AG04449 (cell line): ENCODE data around the gene CCL13.

Source experiments
- CTCF ChIA-PET: fragments of 350-600 bp; formaldehyde crosslinking; extraction: SDS; loops from one replicate; lab custom pipeline; 2021; ENCODE audit warnings: antibody characterized with exemption; lab: Yijun Ruan, JAX
- POLR2A ChIA-PET: fragments of 400-600, 350-600 bp; formaldehyde crosslinking; extraction: SDS; loops from one replicate; lab custom pipeline; 2020; ENCODE audit warnings: antibody characterized with exemption, inconsistent platforms; lab: Yijun Ruan, JAX
- DNase-seq: peaks from one replicate; pipeline ENCODE4 v3.0.0-alpha.2; 2010; ENCODE audit warnings: low read depth, low spot score
- H3K4me3 ChIP-seq: 2 replicates; pipeline ENCODE4 v1.5.1; 2011; ENCODE audit warnings: low read depth, mild to moderate bottlenecking, control low read depth, low read length
- CTCF ChIP-seq: IDR thresholded peaks from one replicate; pipeline ENCODE4 v1.5.1; 2011; ENCODE audit warnings: mild to moderate bottlenecking, moderate library complexity, low read length, control low read depth, inconsistent platforms; ENCODE audit not compliant: insufficient read depth; ENCODE audit errors: missing control alignments

The CCL13 gene

GRCh38 chr17:34403006-34403405 lies 46.7 kb downstream of the CCL13 start:
- ChIA-PET CTCF (no interaction called here), POLR2A (no interaction called here)
- DNase-seq, result no peak
- no peak overlapping the region for H3K4me3 ChIP-seq
- no peak for TF ChIP-seq CTCF

- no peak overlapping the region for H3K4me3 ChIP-seq
- TF ChIP-seq CTCF, result no peak
- DNase-seq, result no peak
- POLR2A ChIA-PET, result no interaction called here
- CTCF ChIA-PET, result no interaction called here
Measured at GRCh38 chr17:34406226-34406625, 49.9 kb downstream of the CCL13 start.
